HepG2 (cell line): ENCODE results near the gene HAPLN3. TPM values are rescaled to one million over a fixed set of nuclear protein-coding genes. Genes with fewer than 3 reads are reported as not detected.

ENCODE experiments used
- ATAC-seq: fragments of 200-7000 bp; cut with Tn5 transposase; 3 replicates; pipeline ENCODE4 v1.9.1; 2020; ENCODE audit warnings: mild to moderate bottlenecking, moderate library complexity
- BruUV-seq: library from RNA; stranded (reverse); fragments of 400-500 nt; replicated peaks from 2 replicates; lab custom pipeline; 2021; lab: Mats Ljungman, UMichigan
- CTCF ChIA-PET: fragments of 300-600 bp; formaldehyde crosslinking; extraction: SDS; loops from one replicate; lab custom pipeline; 2021; ENCODE audit warnings: low total read pairs, inconsistent platforms, low intra/inter-chr PET ratio; lab: Yijun Ruan, JAX
- POLR2A ChIA-PET: fragments of 350-600 bp; sonication (Branson Sonifier 250); formaldehyde crosslinking; loops from one replicate; lab custom pipeline; 2020; ENCODE audit warnings: antibody characterized with exemption, inconsistent platforms; lab: Yijun Ruan, JAX
- DNase-seq: peaks from one replicate; pipeline ENCODE4 v3.0.0-alpha.2; 2015; ENCODE audit warnings: low spot score
- FAIRE-seq: peaks from 3 replicates; lab custom pipeline; 2011; peaks lifted over from hg19 to GRCh38; lab: Jason Lieb, UNC
- H2AFZ ChIP-seq: one replicate; pipeline ENCODE4 v1.6.1; 2011; ENCODE audit warnings: low read length, inconsistent platforms
- H3K27ac ChIP-seq: fragments of 300-600 bp; 3 replicates; pipeline ENCODE4 v1.8.0; 2011; ENCODE audit warnings: mixed run types, mild to moderate bottlenecking, mixed read lengths, low read length, inconsistent platforms; ENCODE audit not compliant: insufficient read depth; ENCODE audit errors: extremely low read length
- H3K27me3 ChIP-seq, 2 experiments: fragments of 200-600 bp in 1 of 2; 2 replicates in 1 of 2; 3 replicates in 1 of 2; pipeline versions ENCODE4 v1.6.0 to v1.8.0; 2011; ENCODE audit warnings: low read length in 2 of 2, mild to moderate bottlenecking in 2 of 2, moderate library complexity in 2 of 2, inconsistent platforms in 1 of 2; ENCODE audit not compliant: insufficient read depth in 2 of 2, control insufficient read depth in 1 of 2
- H3K36me3 ChIP-seq, 2 experiments: fragments of 200-600 bp in 1 of 2; replicated peaks in 1 of 2; 2 replicates in 1 of 2; 3 replicates in 1 of 2; pipeline versions ENCODE4 v1.5.1 to v1.8.0; 2011; ENCODE audit warnings: low read length in 2 of 2, inconsistent platforms in 1 of 2; ENCODE audit not compliant: insufficient read depth in 2 of 2, control insufficient read depth in 1 of 2
- H3K4me1 ChIP-seq: 2 replicates; pipeline ENCODE4 v1.5.1; 2012; ENCODE audit warnings: low read length, inconsistent platforms; ENCODE audit not compliant: insufficient read depth
- H3K4me2 ChIP-seq: 2 replicates; pipeline ENCODE4 v1.6.0; 2011; ENCODE audit warnings: low read depth, low read length, inconsistent platforms
- H3K4me3 ChIP-seq, 3 experiments: fragments of 200-600 bp in 1 of 3; sonication (generic), shearing (Covaris generic) in 1 of 3; replicated peaks in 1 of 3; 2 replicates each; pipeline ENCODE4 v1.5.1; 2011 to 2016; ENCODE audit warnings: low read length in 3 of 3, inconsistent platforms in 2 of 3, low read depth in 2 of 3, mild to moderate bottlenecking in 2 of 3, control low read depth in 1 of 3, mixed read lengths in 1 of 3; ENCODE audit not compliant: insufficient read depth in 1 of 3
- H3K79me2 ChIP-seq: one replicate; pipeline ENCODE4 v1.6.1; 2011; ENCODE audit warnings: low read length, inconsistent platforms; ENCODE audit not compliant: insufficient read depth
- H3K9ac ChIP-seq: 2 replicates; pipeline ENCODE4 v1.6.0; 2011; ENCODE audit warnings: mild to moderate bottlenecking, low read depth, low read length, inconsistent platforms; ENCODE audit not compliant: insufficient read depth
- H3K9me3 ChIP-seq: 2 replicates; pipeline ENCODE4 v1.5.1; 2012; ENCODE audit warnings: mild to moderate bottlenecking, low read length
- H4K20me1 ChIP-seq: 2 replicates; pipeline ENCODE4 v1.6.0; 2011; ENCODE audit warnings: inconsistent platforms, mild to moderate bottlenecking, low read length, moderate library complexity; ENCODE audit not compliant: insufficient read depth
- ATM ChIP-seq: fragments of 450-650 bp; IDR thresholded peaks from 2 replicates; pipeline ENCODE4 v1.7.1; 2017; ENCODE audit warnings: mild to moderate bottlenecking, borderline replicate concordance
- PPARG ChIP-seq: conservative IDR thresholded peaks from 2 replicates; pipeline ENCODE4 v1.6.1; 2016; ENCODE audit warnings: missing biosample characterization, missing genetic modification reagents
- SKIL ChIP-seq: sonication (generic); formaldehyde crosslinking; IDR thresholded peaks from 2 replicates; pipeline ENCODE4 v1.8.0; 2022; ENCODE audit warnings: missing genetic modification reagents, mild to moderate bottlenecking, moderate library complexity, borderline replicate concordance
- TRIM22 ChIP-seq: fragments of 450-650 bp; IDR thresholded peaks from 2 replicates; pipeline ENCODE4 v1.6.1; 2017
- ZNF280B ChIP-seq: sonication (generic); formaldehyde crosslinking; IDR thresholded peaks from 2 replicates; pipeline ENCODE4 v1.5.0; 2020; ENCODE audit warnings: missing genetic modification reagents, mild to moderate bottlenecking, borderline replicate concordance
- ZNF598 ChIP-seq: sonication (generic); formaldehyde crosslinking; IDR thresholded peaks from 2 replicates; pipeline ENCODE4 v1.5.1; 2020; ENCODE audit warnings: mild to moderate bottlenecking, missing genetic modification reagents, borderline replicate concordance
- whole genome bisulfite sequencing: methylation state at CpG from one replicate; pipeline ENCODE4 v1.1.6; 2017; ENCODE audit warnings: low lambda C conversion rate; 5-methylcytosine and 5-hydroxymethylcytosine counted together
- in situ Hi-C: cut with HindIII; loops from 2 replicates; pipeline ENCODE4 v1.10.0; 2017; ENCODE audit warnings: low pct_unique_long_range_greater_than_20kb; ENCODE audit not compliant: extremely low pct_ligation_motif_present
- intact Hi-C: fragments of 100-400 bp; cut with micrococcal nuclease; formaldehyde crosslinking; loops from one replicate; pipeline ENCODE4 v1.10.0; 2022; ENCODE audit not compliant: unreplicated experiment
- polyA plus RNA-seq, 8 experiments: library from polyadenylated mRNA; depleted of rRNA in 3 of 8; stranded (reverse) in 7 of 8; unstranded in 1 of 8; fragments of >200 nt; fragmentation: Illumina TruSeq in 4 of 8; extraction: Trizol in 4 of 8; gene quantifications; 2 replicates each; pipeline versions ENCODE4 v1.2.1 to v1.2.3, GENCODE V29; 2011 to 2016; ENCODE audit warnings: low read depth in 4 of 8, missing spikeins in 1 of 8, mixed read lengths in 1 of 8; ENCODE audit not compliant: insufficient read depth in 1 of 8
- total RNA-seq, 5 experiments: library from RNA; depleted of rRNA; stranded (reverse); fragments of >200 nt; fragmentation: Illumina TruSeq; extraction: Trizol; gene quantifications; 2 replicates each; pipeline ENCODE4 v1.2.3, GENCODE V29; 2016; ENCODE audit warnings: low read depth in 1 of 5
- TF ChIP-seq, protein P1 (sequence below): fragments of 450-650 bp; IDR thresholded peaks from 2 replicates; pipeline ENCODE4 v1.6.1; 2016

HAPLN3 gene
- total and polyA plus RNA-seq, 2 of the 13 experiments (the other 11 are each of a cell fraction or from before 2014, with no cell fraction given): 0.09 TPM; not detected in 1

DNA sequence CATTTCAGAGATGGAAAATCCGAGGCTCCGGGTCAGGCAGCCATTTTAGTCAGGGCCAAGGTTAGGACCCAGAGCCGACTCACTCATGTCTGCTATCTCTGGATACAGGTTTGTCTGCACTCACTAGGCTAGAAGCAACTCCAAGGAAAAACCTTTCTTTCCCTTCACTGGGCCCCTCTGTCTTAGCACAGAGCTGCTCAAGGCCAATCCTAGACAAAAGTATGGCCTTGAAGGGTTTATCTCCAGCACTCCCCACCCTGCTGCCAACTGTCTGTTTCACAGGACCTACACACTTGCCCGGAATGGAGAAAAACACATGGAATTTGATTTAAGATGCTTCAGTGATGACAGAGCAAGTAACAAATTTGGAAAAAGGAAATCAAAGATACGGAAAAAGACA, 66.6 kb downstream of the HAPLN3 start:
- WGBS: 5% methylated on average over 2 of the region's 5 CpGs
- no peaks in the 10 kb centered on the region for H3K9me3 ChIP-seq
- FAIRE-seq (no peak), ATAC-seq (no peak), DNase-seq (no peak)
- H3K4me1 ChIP-seq: no peaks in the 10 kb centered on the region
- peaks cover 3 to 14% of the 10 kb centered on the region in 2 experiments; a peak in 4 of 5 replicates for H3K27me3 ChIP-seq
- in situ Hi-C loops: loop anchor here (5.0 kb wide), 1 partner anchor 176 kb away; no protein-coding TSS in a partner anchor
- no peaks in the 10 kb centered on the region for H3K36me3 ChIP-seq
- no peaks in the 10 kb centered on the region for H4K20me1 ChIP-seq
- POLR2A ChIA-PET: no interaction called here
- no peak overlapping the region for H3K27ac ChIP-seq
- H3K9ac ChIP-seq: no peak overlapping the region
- no peak overlapping the region for H3K4me3 ChIP-seq
- no peaks in the 10 kb centered on the region for H3K79me2 ChIP-seq
- TF ChIP-seq, protein P1, sequence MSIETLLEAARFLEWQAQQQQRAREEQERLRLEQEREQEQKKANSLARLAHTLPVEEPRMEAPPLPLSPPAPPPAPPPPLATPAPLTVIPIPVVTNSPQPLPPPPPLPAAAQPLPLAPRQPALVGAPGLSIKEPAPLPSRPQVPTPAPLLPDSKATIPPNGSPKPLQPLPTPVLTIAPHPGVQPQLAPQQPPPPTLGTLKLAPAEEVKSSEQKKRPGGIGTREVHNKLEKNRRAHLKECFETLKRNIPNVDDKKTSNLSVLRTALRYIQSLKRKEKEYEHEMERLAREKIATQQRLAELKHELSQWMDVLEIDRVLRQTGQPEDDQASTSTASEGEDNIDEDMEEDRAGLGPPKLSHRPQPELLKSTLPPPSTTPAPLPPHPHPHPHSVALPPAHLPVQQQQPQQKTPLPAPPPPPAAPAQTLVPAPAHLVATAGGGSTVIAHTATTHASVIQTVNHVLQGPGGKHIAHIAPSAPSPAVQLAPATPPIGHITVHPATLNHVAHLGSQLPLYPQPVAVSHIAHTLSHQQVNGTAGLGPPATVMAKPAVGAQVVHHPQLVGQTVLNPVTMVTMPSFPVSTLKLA: no peak
- TF ChIP-seq TRIM22 (no peak), PPARG (no peak), ZNF280B (CRISPR knock-in tag) (no peak), ZNF598 (no peak), SKIL (CRISPR knock-in tag) (no peak), ATM (no peak)
- H2AFZ ChIP-seq: no peak overlapping the region
- intact Hi-C loops: no loop called here
- no TSS peak for BruUV-seq
- CTCF ChIA-PET: no interaction called here
- no peak overlapping the region for H3K4me2 ChIP-seq

Other genes with a start within 250 kb of the HAPLN3 start
- not detected in 2 replicates for gene ACAN, start 92.1 kb downstream of the HAPLN3 start, total RNA-seq (2016; rRNA removed; fragmentation: Illumina TruSeq; extraction: Trizol)
- gene ACAN, start 92.1 kb downstream of the HAPLN3 start, polyA plus RNA-seq (2011; rRNA removed): not detected in 2 replicates
- 0.87 and 3.4 TPM in 2 replicates for gene MFGE8, start 17.8 kb upstream of the HAPLN3 start, total RNA-seq (2016; rRNA removed; fragmentation: Illumina TruSeq; extraction: Trizol)
- 22.1 and 24.8 TPM in 2 replicates for gene MFGE8, start 17.8 kb upstream of the HAPLN3 start, polyA plus RNA-seq (2011; rRNA removed)
- 12.2 and 22.4 TPM in 2 replicates for gene ABHD2, start 192.9 kb upstream of the HAPLN3 start, total RNA-seq (2016; rRNA removed; fragmentation: Illumina TruSeq; extraction: Trizol)
- gene ABHD2, start 192.9 kb upstream of the HAPLN3 start, polyA plus RNA-seq (2011; rRNA removed): 14.8 and 16.9 TPM in 2 replicates